ENCODE data around the gene RFC1. TPM values are rescaled to one million over a fixed set of nuclear protein-coding genes. Genes with fewer than 3 reads are reported as not detected.

The RFC1 gene
- total RNA-seq, 1 donor from 2014 or later: 123 TPM

- no peaks in the 10 kb centered on the region for H4K20me1 ChIP-seq (ENCODE audit: low read depth)
- H2AFZ ChIP-seq (replicated peaks): no peak overlapping the region
- no peak overlapping the region for H3K27ac Mint-ChIP-seq
- H3K27ac ChIP-seq: no peak overlapping the region
- H3F3A ChIP-seq (ENCODE audit: low read depth): no peaks in the 10 kb centered on the region
- H3K4me2 ChIP-seq: no peak overlapping the region
- DNase-seq (ENCODE audit: low spot score): no peak
- H3K9me3 Mint-ChIP-seq: no peaks in the 10 kb centered on the region
- H3K4me1 Mint-ChIP-seq: no peaks in the 10 kb centered on the region
- H3K36me3 ChIP-seq: peaks cover 14% of the 10 kb centered on the region
- no peak overlapping the region for H3K4me3 ChIP-seq
- no peaks in the 10 kb centered on the region for H3K9me3 ChIP-seq (ENCODE audit: low read depth)
- no peaks in the 10 kb centered on the region for H3K27me3 Mint-ChIP-seq (ENCODE audit: insufficient read depth, low read depth)
- H3K79me2 ChIP-seq (ENCODE audit: low read depth): no peaks in the 10 kb centered on the region
- no peak overlapping the region for H3K4me3 Mint-ChIP-seq
- no peaks in the 10 kb centered on the region for H3K4me1 ChIP-seq
- TF ChIP-seq CTCF (IDR thresholded peaks at IDR 0.05) (no peak), EZH2 (IDR thresholded peaks at IDR 0.05) (no peak), EZH2phosphoT487 (IDR thresholded peaks at IDR 0.05) (no peak)
- H3K27me3 ChIP-seq: no peaks in the 10 kb centered on the region
- H3K36me3 Mint-ChIP-seq: peaks cover 29% of the 10 kb centered on the region
- H3K9ac ChIP-seq: no peak overlapping the region
Observed at GRCh38 chr4:39255871-39256270, 110.3 kb downstream of the RFC1 start.

- Histone ChIP-seq H3K4me1 (no peaks in the 10 kb centered on the region), H3K4me2 (no peak overlapping the region), H2AFZ (replicated peaks) (no peak overlapping the region), H3K36me3 (peaks cover 14% of the 10 kb centered on the region), H3K9me3 (ENCODE audit: low read depth) (no peaks in the 10 kb centered on the region), H3K27me3 (no peaks in the 10 kb centered on the region), H3F3A (ENCODE audit: low read depth) (no peaks in the 10 kb centered on the region), H3K79me2 (ENCODE audit: low read depth) (no peaks in the 10 kb centered on the region), H3K9ac (no peak overlapping the region), H4K20me1 (ENCODE audit: low read depth) (no peaks in the 10 kb centered on the region), H3K4me3 (no peak overlapping the region), H3K27ac (no peak overlapping the region)
- no peak overlapping the region for H3K27ac Mint-ChIP-seq
- H3K4me1 Mint-ChIP-seq: no peaks in the 10 kb centered on the region
- H3K36me3 Mint-ChIP-seq: peaks cover 29% of the 10 kb centered on the region
- TF ChIP-seq CTCF (IDR thresholded peaks at IDR 0.05): peak; percentile 20
- TF ChIP-seq EZH2 (IDR thresholded peaks at IDR 0.05): no peak
- no peaks in the 10 kb centered on the region for H3K27me3 Mint-ChIP-seq (ENCODE audit: insufficient read depth, low read depth)
- no peak overlapping the region for H3K4me3 Mint-ChIP-seq
- H3K9me3 Mint-ChIP-seq: peaks cover 3% of the 10 kb centered on the region
- peak; percentile 10 for DNase-seq (ENCODE audit: low spot score)
Observed at GRCh38 chr4:39255266-39255665, 110.9 kb downstream of the RFC1 start.

GRCh38 chr4:39243462-39243861 is 122.7 kb downstream of the RFC1 start:
- Mint-ChIP-seq H3K9me3 (peaks cover 13% of the 10 kb centered on the region), H3K27ac (no peak overlapping the region), H3K4me1 (no peaks in the 10 kb centered on the region), H3K4me3 (no peak overlapping the region), H3K36me3 (peaks cover 31% of the 10 kb centered on the region), H3K27me3 (ENCODE audit: insufficient read depth, low read depth) (no peaks in the 10 kb centered on the region)
- no peak overlapping the region for H3K9ac ChIP-seq
- H3K79me2 ChIP-seq (ENCODE audit: low read depth): no peaks in the 10 kb centered on the region
- no peaks in the 10 kb centered on the region for H3K27me3 ChIP-seq
- H3K27ac ChIP-seq: no peak overlapping the region
- no peak for DNase-seq (ENCODE audit: low spot score)
- H4K20me1 ChIP-seq (ENCODE audit: low read depth): no peaks in the 10 kb centered on the region
- H3K4me2 ChIP-seq: no peak overlapping the region
- H3K4me3 ChIP-seq: no peak overlapping the region
- H3K4me1 ChIP-seq: no peaks in the 10 kb centered on the region
- peaks cover 12% of the 10 kb centered on the region for H3K36me3 ChIP-seq
- H3K9me3 ChIP-seq (ENCODE audit: low read depth): peaks cover 9% of the 10 kb centered on the region
- no peaks in the 10 kb centered on the region for H3F3A ChIP-seq (ENCODE audit: low read depth)
- no peak overlapping the region for H2AFZ ChIP-seq (replicated peaks)
- no peak for TF ChIP-seq EZH2phosphoT487 (IDR thresholded peaks at IDR 0.05)
- TF ChIP-seq EZH2 (IDR thresholded peaks at IDR 0.05): no peak
- no peak for TF ChIP-seq CTCF (IDR thresholded peaks at IDR 0.05)

Small RNA genes lying within 50 kb of the gene (microRNA-seq; reads per million reads assigned to microRNA genes)
- gene MIR5591: not detected

Small RNA genes lying within 50 kb of the gene (small RNA-seq; reads per million reads assigned to genes)
- gene MIR5591 (not detected), gene RNU6-32P (not detected), gene RNU6-887P (not detected)

Other genes with a start within 250 kb of the RFC1 start
- gene WDR19, start 183.8 kb downstream of the RFC1 start, total RNA-seq (ENCODE audit: low replicate concordance): 56.4 and 86.3 TPM in 2 replicates
- gene KLB, start 40.6 kb upstream of the RFC1 start, total RNA-seq (ENCODE audit: low replicate concordance): not detected in 2 replicates
- gene RPL9, start 92.6 kb upstream of the RFC1 start, total RNA-seq (ENCODE audit: low replicate concordance): 4,656 and 6,671 TPM in 2 replicates
- 20.5 and 30.5 TPM in 2 replicates for gene LIAS, start 92.7 kb upstream of the RFC1 start, total RNA-seq (ENCODE audit: low replicate concordance)
- gene UGDH, start 161.1 kb upstream of the RFC1 start, total RNA-seq (ENCODE audit: low replicate concordance): 128 and 157 TPM in 2 replicates